LoVo (cell line): ENCODE results near the gene GPRASP3.

Experiments used
- DNase-seq: peaks from one replicate; pipeline ENCODE4 v3.0.0-alpha.2; 2016; ENCODE audit warnings: low spot score

GPRASP3 gene

DNA sequence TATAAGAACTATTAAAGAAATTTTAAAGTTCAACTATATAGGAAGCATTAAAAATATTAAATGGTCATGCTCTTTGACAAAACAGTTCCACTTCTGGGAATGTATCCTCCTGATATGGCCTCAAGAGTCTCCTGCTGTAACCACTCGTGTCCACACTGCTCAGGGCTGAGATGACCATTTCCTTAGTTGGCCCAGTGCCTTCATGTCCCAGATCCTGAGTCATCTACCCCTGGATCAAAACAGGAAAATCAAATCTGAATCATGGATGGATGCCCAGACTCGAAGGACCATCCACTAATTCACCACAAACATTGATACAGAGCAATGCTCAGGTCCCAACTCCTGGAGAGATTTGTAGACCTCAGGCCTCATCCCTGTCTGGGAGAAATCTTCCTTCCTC is 44.7 kb downstream of the GPRASP3 start:
- DNase-seq, result peak; percentile 3

DNA sequence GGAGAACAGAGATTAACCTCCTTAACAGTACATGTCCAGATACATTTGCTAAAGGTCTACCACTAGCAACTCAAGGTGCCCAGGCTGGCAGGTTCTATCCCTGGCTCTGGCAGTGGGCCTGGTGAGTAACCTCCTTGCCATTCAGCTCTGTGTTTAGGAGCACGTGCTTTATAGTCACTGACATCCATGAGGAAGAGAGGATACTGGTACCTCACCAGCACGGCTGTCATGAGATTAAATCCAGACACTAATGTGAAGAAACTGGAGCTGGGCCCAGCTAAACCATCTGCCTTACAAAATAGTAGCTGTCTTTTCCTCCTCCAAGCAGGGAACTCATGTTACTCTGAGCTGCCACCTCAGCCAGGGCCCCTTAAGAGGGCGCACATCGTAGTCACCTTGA is 45.3 kb downstream of the GPRASP3 start:
- peak; percentile 1 for DNase-seq

DNA sequence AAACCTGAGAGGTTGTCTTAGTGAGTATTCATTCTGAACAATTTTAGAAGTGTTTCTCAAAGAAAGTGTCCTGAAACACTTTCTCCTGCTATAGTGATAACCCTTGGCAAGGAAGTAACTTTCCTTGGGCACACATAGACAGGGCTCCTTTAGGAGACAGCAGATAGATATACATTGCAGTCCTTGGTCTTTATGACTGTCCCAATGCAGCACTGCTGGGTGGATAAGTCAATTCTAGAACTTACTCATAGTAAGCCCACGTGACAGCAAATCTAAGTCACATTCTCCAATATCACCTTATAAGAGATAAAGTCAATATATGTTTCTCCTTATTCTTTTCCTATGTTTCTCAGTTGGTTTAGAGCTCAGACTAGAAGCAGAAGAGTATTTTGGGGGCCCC is 46.7 kb downstream of the GPRASP3 start:
- DNase-seq, result no peak

DNA sequence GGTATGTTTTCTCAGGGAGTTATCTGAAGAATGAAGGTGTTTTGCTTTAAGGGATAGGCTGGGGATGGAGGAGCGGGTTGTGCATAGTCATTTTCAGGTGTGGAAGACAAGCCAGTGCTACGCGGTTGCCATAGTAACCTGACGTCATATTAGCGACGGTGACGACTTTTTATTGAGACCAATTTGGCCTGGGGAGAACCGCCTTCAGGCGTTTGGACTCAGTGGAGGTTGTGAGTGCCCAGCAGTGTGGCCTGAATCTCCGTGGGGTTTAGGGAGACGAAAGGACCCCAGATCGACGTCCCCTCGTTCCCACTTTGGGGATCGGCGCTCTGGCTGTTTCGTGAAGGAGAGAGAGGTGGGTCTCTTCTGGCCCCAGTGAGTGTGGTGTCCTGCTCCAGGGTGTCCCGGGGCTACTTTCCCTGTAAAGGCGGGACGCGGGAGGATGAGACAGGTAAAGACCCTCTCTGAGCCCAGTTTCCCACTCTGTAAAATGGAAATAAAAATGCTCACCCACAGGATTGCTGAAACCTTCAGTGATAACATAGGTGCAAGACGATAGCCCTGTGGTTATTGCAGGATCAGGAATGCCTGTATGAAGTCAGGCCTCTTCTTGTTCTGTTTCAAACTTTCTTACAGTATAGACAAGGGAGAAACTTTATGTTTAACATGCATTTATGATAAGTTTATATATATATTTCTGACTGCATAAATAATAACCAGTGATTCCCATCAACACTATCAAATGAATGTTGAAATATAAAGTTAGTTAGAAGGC is 48.6 kb downstream of the GPRASP3 start:
- DNase-seq, result peak; percentile 85
